GM12864 (cell line): ENCODE data around the gene APOBEC3B.

ENCODE experiments used
- DNase-seq: peaks from one replicate; pipeline ENCODE4 v3.0.0-alpha.2; 2011; ENCODE audit warnings: low read depth
- H3K4me3 ChIP-seq: 2 replicates; pipeline ENCODE4 v1.5.1; 2011; ENCODE audit warnings: mild to moderate bottlenecking, low read depth, low read length, control low read depth
- CTCF ChIP-seq: IDR thresholded peaks from 2 replicates; pipeline ENCODE4 v1.5.1; 2011; ENCODE audit warnings: low read depth, mild to moderate bottlenecking, moderate library complexity, low read length, control low read depth, inconsistent platforms; ENCODE audit errors: missing control alignments

Gene APOBEC3B

GRCh38 chr22:39041908-39042307 lies 59.8 kb downstream of the APOBEC3B start:
- no peak for TF ChIP-seq CTCF
- H3K4me3 ChIP-seq = peak overlapping the region; percentile 71
- no peak for DNase-seq
